Fibroblast of gingiva (primary cell): ENCODE results near the gene HOXD9.

Source experiments
- DNase-seq: peaks from one replicate; pipeline ENCODE4 v3.0.0-alpha.2; 2011; ENCODE audit warnings: low read depth

HOXD9 gene

DNA sequence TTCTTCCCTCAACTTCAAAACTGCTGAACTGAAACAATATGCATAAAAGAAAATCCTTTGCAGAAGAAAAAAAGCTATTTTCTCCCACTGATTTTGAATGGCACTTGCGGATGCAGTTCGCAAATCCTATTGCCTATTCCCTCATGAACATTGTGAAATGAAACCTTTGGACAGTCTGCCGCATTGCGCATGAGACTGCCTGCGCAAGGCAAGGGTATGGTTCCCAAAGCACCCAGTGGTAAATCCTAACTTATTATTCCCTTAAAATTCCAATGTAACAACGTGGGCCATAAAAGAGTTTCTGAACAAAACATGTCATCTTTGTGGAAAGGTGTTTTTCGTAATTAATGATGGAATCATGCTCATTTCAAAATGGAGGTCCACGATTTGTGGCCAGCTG, 15.4 kb downstream of the HOXD9 start:
- no peak for DNase-seq

DNA sequence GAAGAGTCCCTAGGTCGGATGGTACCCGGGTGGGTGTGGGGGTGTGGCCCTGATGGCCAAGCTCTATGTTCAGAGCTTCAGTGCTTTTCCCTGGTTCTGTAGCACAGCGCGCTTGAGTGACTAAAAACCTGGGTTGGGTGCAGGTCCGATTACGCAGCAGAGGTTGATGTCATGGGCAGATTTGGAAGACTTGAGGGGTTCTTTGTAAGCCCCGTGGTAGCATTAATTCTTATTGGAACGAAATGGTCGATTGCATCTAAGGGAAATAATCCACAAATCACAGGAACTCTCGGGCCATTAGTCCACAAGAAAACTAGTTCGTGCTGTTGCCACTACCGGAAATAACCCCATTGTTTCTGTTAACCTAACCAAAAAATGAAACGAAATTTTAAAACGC, 16.0 kb downstream of the HOXD9 start:
- DNase-seq = no peak

DNA sequence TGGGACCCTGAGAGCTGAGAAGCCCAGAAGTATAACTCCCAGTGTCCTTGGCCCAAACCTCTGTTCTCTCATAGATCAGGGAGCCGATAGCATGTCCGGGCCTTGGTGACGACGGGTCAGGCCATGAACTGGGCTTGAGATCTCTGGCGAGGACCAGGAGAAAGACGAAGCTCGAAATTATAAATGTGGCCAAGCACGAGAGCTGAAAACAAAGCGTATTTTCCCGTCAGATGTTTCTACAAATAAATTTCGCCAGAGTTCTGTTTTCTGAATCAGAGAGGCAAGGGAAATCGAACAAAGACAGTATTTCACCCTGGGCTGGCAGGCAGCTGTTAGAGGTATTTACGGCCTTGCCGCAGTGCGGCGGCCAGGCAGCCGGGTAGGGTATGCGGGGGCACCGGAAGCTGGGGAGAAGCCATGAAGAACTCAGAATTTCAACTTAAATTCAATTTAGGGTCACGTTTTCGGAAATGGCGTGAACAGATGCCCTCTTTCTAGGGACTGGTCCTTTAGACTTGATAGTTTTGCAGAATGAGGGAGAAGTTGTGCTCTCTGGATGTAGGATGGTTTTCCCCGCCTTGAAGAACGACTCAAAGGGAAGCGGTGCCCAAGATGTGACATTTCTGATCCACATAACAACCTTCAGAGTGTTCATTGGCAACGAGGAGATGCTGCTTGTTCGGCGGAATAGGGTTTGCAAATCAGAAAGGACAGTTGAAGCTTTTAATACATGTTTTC, 16.6 kb downstream of the HOXD9 start:
- DNase-seq = no peak

DNA sequence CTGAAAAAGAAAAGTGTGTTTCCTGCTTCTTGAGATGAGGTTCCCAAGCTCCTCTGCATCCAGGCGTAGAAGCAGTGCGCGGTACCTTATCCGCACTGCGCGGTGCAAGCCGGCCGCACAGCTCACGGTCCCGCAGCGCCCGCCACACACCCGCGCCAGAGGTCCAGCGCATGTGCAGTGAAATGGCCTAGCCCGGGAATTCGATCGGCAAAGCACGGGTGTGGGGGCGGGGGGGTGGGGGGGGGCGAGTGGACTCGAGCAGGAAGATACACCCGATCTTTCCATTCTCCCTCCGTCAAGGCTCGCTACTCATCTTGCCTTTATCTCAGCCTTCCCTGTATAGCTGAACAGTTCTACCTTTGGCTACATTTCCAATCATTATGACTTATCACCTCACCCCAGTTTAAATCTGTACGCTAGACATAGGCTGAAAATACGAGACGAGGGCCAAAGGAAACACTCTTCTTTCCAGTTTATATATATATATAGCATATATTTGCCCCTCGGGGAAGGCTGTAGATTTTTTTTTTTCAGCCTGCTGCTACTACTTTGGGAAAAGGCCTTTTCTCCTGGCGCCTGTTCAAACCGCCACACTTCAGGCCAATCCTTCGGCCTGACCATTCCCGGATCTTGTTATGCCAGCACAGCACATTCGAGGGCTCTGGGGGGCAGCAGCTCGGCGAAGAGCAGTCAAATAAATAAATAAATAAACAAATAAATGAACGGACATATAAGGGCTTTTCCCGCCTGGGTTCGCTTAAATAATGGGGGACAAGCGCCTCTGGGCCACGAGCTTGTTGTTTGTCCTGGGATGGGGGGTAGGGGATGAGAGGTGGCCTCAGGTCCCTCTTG, 17.4 kb downstream of the HOXD9 start:
- DNase-seq = no peak

DNA sequence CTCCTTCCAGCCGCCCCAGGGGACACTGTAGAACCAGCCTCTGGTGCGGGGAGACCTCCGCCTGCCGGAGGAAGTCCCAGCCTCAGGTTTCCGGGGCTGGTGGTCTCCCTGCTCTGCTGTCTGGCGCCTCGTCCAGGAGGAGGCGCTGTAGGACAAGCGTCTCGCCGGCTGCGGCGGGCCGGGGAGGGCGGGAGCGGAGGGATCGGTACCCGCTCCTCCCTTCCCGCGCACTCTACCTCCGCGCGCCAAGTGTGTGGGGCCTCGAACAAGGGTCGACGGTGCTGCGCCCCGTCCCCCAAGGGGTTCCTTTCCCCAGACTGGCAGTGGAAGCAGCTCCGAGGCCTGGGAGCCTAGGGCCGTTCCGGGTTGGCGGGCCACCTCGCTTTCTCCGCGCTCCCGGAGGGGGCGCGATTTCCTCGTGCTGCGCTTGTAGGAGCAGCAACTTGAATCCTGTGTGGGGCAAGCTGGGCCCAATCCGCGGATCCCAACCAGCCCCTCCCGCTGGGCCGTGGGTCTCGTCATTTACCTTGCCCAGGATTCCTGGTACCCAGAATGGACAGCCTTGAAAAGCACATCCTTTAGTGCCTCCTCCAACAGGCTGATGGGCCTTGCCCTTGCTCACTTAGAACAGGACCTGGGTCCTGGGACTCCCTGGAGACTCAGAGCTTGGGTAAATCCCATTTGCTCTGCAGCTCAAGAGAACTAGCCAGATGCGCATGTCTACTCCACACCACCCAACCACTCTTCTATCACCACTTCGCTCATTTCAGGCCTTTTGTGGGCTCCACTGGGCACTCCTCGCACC, 18.2 kb downstream of the HOXD9 start:
- peak; percentile 30 for DNase-seq

DNA sequence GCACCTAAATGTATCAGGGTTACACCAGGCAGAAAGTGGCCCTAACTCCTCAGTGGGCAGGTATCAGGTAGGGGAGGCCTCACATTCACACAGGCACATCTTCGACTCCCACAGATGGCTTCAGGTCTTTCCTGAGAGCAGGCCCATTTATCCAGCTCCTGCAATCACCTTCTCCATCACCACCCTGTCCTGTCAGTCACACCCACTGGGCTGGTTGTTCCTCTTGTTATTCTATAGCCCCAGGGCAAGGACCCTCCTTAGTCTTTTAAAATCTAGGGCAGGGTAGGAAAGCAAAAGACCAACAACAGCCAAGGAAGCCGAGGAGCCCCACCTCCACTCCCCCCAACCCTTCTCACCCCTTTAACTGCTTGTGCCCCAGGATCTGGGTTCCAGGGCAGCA, 19.8 kb downstream of the HOXD9 start:
- DNase-seq = no peak

DNA sequence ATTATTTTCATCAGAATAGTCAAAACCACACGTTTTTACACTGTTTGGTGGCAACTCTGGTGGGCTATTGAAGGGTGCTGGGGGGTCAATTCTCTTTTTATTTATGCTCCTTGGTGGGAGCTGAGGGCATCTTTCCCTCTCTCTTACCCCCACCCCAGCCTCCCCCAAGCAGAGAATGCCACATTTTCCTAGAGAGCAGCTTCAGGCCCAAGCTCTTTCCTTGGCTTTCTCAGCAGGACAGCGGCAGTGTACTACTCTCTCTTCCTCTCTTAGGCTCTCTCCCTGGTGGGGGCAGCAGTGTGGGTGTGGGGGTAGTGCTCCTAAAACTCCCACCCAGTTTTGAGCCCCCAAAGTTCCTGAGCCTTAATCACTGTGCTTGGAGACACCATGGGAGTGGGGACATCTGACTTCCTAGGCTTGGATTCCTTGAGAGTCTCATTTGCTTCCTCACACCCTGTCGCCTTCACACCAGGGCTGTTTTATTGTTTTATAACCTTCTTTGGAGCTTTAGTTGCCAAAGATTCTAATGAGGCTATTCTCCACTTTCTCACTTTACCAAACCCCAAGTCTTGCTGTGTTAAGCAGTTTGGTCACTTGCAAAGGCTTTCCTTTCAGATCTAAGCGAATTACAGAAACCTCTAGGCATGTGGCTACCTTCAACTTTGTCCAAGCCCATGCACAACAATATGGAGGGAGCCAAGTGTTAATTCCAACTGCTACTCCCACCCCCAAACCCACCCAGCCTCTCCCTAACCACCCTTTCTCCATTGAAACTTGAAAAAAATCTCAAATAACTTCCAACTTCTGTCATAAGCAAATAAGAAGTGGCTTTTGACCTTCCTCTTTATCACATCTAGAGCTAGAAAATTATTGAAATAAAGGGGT, 22.8 kb downstream of the HOXD9 start:
- no peak for DNase-seq

DNA sequence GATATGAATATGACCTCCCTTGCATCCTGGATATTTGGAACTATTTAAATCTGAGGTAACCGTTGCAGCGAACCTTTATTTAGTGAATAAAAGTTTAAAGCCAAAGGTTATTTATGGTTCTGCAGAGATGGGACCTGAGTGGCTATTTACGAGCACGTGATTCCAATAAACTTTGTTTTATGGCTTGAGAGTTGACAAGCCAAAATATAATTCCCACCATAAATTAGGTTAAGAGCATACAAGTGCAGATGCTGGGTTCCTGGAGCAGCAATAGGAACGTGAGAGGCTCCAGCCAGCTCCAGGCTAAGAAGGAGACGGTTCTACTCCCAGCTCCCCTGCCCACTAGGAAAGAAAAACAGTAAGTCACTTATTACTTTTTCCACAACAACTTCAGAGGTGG, 23.6 kb downstream of the HOXD9 start:
- no peak for DNase-seq

DNA sequence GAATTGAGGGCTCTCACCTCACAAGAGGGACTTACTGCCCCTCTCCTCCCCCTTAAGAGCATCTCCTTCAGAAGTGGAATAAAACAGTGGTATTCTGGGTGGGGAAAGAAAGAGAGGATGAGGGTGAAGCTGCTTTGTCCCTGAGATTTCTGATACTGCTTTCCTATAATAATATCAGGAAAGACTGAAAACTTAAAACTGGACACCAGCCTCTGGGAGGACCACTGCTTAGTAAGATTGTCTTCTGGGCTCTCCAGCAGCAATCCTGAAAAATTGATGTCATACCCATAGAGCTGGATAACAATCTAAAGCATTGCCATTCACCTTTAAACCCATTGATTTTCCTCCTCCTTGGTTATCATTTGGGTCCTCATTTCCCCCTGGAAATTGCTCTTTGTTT, 24.1 kb downstream of the HOXD9 start:
- DNase-seq = no peak

DNA sequence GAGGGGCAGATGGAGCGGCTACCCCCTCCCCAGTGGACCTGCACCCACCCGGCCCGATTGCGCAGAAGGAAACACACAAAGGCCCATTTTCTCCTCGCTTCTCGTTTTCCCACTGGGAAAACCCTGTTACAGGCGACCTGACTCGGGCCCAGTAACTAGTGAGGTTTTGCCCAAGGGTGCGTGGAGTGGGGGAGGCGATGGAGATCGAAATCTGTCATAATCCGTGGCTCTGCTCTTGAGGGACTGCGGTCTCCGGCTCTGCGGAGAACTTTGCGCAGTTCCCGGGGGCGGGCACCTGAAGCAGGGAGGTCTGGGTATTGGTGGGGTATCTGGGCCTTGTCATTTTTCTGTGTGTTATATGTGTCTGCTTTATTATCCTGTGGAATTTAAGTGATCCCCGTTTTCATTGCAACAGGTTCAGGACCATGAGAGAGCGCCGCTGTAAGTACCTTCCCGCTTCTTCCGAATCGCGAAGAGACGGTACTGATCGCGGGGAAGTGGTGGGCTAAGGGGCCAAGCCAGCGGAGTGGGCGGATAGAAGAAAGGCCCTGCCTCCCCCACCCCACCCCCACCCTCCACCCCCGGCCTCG, 24.8 kb downstream of the HOXD9 start:
- DNase-seq = no peak

DNA sequence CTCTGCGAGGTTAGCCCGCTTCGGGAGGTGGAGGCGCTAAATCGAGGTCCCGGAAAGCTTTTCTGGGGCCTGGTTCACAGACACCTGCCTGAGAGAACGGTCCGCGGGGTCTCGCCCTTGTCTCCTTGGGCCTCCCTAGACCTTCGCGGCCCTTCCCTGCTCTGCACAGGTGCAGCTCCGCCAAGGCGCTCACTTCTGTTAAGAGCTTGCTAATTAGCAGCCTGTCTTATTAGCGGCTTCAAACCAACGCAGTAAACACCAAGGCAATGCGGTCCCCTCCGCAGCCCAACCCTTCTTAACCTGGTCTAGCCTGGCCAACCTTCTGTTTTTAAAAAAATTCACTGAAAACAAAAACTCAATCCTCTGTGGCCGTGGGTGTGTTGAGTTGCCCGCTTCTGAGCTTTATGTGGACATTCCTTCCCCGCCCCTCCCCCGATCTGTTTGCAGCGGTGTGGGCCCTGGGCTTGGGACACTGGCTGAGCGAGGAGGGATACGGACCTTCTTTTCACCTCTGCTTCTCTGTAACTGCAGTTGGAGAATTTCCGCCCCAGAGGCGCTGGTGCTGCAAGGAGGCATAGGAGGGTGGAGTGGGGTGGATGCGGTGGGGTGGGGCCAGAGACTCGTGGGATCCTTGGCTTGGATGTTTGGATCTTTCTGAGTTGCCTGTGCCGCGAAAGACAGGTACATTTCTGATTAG, 25.4 kb downstream of the HOXD9 start:
- no peak for DNase-seq

DNA sequence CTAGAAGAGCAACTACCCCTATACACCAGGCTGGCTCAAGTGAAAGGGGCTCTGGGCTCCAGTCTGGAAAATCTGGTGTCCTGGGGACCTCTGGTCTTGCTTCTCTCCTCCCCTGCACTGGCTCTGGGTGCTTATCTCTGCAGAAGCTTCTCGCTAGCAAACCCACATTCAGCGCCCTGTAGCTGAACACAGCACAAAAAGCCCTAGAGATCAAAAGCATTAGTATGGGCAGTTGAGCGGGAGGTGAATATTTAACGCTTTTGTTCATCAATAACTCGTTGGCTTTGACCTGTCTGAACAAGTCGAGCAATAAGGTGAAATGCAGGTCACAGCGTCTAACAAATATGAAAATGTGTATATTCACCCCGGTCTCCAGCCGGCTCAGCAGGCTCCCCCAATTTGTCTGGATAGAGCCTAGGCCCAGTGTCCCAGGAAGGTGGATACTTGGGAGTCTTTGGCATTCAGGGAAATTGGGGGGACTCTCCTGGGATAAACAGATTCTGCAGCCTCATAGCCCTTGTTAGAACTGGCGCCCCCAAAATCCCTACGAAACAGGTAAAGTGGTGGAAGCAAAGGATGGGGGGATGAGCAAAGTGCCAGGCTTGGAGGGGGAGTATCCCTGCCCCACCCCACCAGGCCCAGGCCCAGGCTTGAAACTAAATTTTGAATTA, 26.4 kb downstream of the HOXD9 start:
- DNase-seq = no peak

DNA sequence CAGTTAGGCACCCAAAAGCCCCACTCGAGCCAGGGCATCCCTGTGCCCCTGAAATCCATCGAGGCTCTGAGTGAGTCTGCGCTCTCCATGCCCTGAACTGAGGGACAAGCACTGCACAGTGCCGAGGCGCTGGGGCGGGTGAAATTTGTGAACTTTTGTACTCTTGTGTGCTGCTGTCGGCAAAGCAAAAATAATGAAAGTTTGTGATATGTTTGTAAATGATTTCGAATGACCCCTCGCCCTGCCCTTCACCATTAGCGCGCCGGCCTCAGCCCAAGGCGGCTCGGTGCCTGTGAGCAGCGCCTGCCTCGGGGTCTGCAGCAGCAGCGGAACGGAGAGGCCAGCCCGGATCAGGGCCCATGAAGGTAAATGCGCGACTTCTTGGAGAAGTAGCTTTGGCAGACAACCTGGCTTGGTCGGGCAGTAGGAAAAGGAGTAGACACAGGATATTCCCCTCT, 27.0 kb downstream of the HOXD9 start:
- no peak for DNase-seq

DNA sequence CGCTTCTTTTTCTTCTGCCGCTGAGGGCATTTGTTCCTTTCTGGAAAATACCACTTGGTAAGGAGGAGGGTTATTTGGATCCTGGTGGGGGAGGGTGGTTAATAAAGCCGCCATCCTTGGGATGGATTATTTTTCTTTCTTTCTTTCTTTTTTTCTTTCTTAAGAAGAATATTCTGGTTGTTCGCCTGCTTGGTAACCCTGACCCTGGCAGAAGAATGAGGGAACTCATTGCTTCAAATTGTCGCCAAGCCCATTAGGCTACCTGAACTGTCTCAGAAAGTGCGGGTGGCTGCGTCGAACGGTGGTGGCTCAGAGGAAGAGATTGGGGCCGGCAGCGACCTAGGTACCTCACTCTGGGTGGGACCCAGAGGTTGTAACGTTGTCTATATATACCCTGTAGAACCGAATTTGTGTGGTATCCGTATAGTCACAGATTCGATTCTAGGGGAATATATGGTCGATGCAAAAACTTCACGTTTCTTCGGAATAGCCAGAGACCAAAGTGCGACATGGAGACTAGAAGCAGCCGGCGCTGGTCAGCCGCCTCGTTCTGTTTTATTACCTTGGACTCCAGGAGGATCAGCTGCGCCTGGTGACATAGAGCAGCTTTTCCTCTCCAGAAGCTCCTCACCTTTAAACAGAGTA, 27.5 kb downstream of the HOXD9 start:
- no peak for DNase-seq

DNA sequence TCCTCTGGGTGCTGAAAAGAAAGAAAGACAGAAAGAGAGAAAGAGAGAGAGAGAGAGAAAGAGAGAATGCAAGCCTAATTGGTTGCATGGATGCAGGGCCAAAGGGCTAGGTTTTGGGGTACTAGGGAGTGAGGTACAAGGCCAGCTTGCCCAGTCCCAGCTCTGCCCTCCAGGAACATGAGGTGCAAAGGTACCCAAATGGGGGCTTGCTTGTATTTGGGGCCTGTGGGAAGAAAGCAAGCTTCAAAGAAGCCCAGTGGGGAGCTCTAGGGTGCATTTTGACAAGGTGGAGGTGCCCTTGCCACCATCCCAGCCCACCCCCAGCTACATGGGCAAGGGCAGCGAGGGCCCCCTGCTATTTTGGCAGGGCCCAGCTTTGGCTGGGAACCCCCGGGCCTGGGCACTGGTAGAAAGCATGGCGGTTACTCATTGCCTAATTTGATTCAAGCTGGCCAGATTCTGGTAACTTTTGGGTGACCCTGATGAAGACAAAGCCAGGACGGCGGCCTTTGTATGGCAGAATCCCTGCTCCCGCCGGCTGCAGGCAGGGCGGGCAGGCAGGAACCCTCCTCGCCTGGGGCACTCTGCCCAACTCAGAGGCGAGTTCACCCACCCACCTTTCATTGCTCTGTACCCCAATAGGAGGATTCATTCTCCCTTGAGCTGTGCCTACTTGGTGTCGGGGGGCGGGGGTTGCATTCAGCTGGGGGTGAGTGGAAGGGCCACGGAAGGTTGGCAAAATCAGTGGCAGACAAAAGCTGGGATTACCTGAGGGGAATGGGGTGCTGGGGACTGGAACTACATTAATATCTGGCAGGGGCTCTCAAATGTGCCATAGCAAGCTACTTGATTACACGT, 28.3 kb downstream of the HOXD9 start:
- no peak for DNase-seq

DNA sequence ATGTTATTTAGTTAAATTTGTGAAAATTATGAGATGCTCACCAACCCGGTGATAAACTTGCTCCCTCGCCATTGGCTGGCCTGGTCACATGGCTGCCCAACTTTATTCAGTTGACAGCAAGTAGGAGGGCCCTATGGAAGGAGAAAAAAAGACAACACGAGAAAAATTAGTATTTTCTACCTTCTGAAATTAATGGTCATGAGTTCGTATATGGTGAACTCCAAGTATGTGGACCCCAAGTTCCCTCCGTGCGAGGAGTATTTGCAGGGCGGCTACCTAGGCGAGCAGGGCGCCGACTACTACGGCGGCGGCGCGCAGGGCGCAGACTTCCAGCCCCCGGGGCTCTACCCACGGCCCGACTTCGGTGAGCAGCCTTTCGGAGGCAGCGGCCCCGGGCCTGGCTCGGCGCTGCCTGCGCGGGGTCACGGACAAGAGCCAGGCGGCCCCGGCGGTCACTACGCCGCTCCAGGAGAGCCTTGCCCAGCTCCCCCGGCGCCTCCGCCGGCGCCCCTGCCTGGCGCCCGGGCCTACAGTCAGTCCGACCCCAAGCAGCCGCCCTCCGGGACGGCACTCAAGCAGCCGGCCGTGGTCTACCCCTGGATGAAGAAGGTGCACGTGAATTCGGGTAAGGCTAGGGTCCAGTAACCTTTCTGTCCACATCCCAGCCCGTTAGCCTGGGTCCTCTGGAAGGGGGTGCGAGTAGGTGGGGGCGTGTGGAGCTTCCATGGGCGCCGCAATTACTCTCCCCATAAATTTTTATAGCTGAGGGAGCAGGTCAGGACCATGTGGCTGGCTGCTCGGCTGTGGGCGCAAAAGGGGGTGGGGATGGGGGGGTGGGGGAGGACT, 29.1 kb downstream of the HOXD9 start, which contains the start of gene HOXD4:
Gene HOXD4 (plus strand): TSS at position 109 of the 846 bp plus-strand sequence. CDS start 84 bp downstream, at position 193.
- DNase-seq = no peak
